Activated CD8-positive, alpha-beta memory T cell treated with anti-CD3 and anti-CD28 coated beads for 36 hours (primary cell): ENCODE measurements around the gene AHSA1. TPM values are rescaled to one million over a fixed set of nuclear protein-coding genes. Genes with fewer than 3 reads are reported as not detected.

Source experiments
- CTCF ChIA-PET: fragments of 350-600 bp; sonication (Branson Sonifier 250); formaldehyde crosslinking; loops from one replicate; lab custom pipeline; 2021; ENCODE audit warnings: antibody characterized with exemption; lab: Charles Lee
- POLR2A ChIA-PET: fragments of 350-600 bp; sonication (Branson Sonifier 250); formaldehyde crosslinking; loops from one replicate; lab custom pipeline; 2021; ENCODE audit warnings: antibody characterized with exemption; lab: Charles Lee
- total RNA-seq, 2 experiments: library from RNA; stranded (reverse); gene quantifications; one replicate each; pipeline ENCODE4 v1.2.3, GENCODE V29; 2021

Gene AHSA1
- total RNA-seq, 2 experiments from 2014 or later = 373 to 395 TPM

DNA sequence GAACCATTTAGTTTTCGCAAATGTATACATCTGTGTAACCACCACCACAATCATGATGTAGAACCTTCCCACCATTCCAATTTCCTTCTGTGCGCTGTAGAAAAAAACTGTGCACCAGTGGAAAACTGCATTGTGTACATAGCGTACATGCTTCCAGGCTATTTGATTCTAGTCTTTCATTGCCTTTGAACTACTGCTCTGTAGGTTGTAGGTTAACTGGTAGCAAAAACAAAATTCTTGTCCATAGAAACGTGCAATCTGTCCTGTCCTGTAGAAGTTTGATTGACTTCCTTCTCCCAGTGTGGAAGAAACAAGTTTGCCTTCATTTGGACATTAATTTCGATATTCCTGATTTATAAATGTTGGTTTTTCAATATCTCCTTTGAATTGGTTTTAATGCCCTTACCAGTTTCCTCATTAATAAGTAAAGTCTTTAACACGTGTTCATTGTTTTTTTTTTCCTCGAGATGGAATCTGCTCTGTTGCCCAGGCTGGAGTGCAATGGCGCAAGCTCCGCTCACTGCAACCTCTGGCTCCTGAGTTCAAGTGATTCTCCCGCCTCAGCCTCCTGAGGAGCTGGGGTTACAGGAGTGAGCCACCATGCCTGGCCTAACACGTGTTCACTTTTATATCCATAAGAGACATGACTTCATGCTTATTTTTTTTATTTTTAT lies 44.4 kb downstream of the AHSA1 start:
- ChIA-PET POLR2A (no interaction called here), CTCF (no interaction called here)

DNA sequence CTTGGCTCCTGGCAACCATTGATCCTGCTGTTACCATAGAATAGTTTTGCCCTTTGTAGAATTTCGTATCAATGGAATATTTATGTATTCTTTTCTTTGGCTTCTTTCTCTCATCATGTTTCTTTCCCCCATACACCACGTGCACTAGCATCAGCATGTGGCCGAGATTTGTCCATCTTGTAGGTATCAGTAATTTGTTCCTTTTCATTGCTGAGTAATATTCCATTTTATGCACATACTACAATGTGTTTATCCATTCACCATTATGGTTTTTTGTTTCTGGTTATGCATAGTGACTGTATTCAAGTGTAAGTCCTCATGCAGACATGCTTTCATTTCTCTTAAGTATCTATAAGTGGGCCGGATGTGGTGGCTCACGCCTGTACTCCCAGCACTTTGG lies 45.2 kb downstream of the AHSA1 start:
- CTCF ChIA-PET = interaction anchor here (0.7 kb wide), 1 partner anchor 78 kb away, joined by 3 read pairs; no protein-coding TSS in a partner anchor

DNA sequence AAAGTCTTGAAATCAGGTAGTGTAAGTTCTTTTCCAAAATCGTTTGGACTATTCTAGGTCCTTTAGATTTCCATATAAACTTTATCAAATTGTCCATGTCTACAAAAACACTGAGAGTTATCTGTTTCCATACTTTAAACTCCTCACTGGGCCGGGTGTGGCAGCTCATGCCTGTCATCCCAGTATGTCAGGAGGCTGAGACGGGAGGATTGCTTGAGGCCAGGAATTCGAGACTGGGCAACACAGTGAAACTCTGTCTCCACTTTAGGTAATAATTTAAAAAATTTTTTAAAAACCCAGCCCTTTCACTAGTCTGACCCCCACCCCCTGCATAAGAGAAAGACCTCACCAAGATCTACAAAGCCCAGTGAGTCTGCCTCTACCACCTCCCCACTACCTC lies 47.1 kb downstream of the AHSA1 start:
- CTCF ChIA-PET = interaction anchor here (1.0 kb wide), 1 partner anchor 15 kb away, joined by 3 read pairs; no protein-coding TSS in a partner anchor
- POLR2A ChIA-PET = no interaction called here

More for the DNA sequence above, 45.2 kb downstream of the AHSA1 start:
- POLR2A ChIA-PET = no interaction called here

DNA sequence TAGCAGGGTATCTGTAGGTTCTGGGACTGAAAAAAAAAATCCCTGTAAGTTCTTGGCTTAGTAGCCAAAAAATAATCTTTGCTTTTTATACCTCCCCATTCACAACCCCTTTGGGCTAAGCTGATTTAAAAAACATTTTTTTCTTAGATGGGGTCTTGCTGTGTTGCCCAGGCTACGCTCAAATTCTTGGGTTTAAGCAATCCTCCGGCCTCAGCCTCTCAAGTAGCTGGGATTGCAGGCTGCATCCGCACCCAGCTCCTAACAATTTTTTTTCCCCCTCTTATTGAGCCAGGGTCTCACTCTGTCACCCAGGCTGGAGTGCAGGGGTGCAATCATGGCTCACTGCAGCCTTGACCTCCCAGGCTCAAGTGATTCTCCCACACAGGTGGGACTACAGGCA lies 49.9 kb downstream of the AHSA1 start:
- ChIA-PET CTCF (interaction anchor here (1.4 kb wide), 1 partner anchor 49 kb away, joined by 3 read pairs; no protein-coding TSS in a partner anchor), POLR2A (no interaction called here)

DNA sequence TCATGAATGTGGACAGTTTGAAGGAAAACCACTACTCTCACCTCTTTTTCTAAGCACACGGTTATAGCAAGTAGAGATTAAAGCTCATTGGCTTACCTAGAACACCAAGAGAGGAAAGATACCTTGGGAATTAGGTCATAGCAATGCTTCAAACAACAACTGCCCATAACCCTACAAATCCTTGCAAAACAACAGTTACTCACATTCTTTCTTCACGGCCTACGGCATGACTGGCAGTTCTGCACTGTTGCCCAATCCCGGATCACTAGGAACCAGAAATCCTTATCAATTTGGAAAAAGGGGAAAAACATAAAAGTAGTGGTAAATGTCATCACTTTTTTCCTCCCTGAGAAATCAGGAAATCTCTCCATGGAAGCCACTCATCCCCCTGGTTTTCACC lies 50.4 kb downstream of the AHSA1 start:
- ChIA-PET POLR2A (no interaction called here), CTCF (no interaction called here)

DNA sequence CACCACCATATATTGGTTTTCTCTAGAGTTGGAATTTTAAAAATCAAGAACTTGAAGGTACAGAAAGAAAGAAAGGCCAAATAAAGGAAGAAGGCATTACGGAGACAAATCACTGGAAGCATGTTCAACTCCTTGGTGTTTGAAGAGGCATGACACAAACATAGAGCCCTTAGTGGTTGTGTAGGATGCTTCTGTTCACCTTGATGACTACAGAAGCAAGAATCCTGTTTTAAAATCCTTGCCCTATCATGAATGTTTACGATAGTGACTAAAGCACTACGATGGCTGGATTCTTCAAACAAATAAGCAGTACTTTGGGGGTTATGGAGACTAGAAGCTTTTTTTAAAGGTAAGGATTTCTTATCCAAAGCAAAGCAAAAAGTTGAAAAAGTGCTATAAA lies 51.0 kb downstream of the AHSA1 start:
- POLR2A ChIA-PET = no interaction called here
- CTCF ChIA-PET = no interaction called here

DNA sequence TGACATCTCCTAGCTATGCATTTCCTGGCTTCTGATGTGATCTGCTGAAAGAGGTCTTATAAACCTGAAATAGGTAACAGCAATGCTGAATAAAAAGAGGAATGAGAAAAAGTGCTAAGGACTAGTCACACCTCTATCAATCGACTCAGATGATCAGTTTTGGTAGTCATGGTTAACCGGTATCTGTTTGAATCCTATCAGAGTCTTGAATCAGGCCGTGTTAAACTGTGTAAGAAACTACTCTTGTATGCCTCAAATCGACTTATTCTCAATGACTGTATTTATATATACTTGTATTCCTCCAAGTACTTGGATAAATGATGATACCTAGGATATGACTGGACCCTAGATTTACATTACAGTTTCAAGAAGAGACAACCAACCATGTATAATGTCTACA lies 51.5 kb downstream of the AHSA1 start:
- ChIA-PET CTCF (no interaction called here), POLR2A (interaction anchor here (0.5 kb wide), 1 partner anchor 72 kb away, joined by 10 read pairs; no protein-coding TSS in a partner anchor)

DNA sequence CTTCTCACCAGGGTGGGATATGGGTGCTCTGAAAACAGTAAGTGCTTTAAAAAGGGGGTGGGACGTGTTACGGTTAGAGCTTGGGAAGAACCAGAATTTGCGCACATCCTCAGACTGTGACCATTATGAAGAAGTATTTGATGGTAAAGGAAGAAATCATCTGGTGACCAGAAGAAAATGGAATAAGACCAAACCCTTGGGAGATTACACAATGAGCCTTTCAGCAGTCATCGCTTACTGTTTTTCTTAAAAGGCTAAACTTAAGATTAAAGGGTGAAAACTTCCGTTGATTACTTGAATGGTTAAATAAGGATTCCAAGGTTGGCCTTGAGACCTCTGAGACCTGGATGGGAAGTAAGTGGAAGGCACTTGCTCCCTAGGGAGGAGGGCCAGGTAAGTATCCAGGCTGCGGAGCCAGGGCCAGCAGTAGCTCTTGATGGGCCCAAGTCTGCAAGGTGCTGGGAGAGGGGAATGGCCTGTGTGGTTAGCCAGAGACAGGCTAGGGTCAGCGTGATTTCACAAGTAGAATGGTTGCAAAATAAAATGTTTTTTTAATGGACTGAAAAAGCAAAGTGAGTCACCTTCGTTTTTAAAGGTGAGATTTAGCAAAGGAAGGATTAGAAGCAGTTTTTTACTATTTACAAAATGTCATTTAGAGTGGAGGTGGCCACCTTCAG lies 53.7 kb downstream of the AHSA1 start:
- ChIA-PET POLR2A (no interaction called here), CTCF (no interaction called here)

DNA sequence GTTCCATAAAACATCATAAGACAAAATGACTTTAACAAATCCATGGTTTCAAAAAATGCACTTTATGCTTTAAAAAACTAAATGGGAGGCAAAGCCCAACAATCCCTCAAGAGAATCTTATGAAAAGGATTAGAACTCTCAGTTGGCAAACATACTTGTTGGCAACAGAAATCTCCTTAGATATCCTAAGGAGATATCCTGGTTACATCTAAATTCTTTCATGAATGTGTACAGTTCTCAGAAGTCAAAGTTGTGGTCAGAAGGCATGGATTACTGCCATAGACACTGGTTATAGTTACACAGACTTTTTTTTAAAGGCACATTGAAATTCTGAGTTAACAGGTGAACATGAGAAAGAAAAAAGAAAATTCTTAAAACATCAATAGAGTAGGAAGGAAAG lies 58.2 kb downstream of the AHSA1 start:
- ChIA-PET CTCF (no interaction called here), POLR2A (no interaction called here)

Other genes starting within 250 kb of the AHSA1 start
- gene NGB, start 186.9 kb upstream of the AHSA1 start, total RNA-seq = not detected
- 10 to 100 TPM; 23.7 to 26.5 TPM for gene POMT2, start 137.2 kb upstream of the AHSA1 start, total RNA-seq
- 10 to 100 TPM; 17.1 to 18.4 TPM for gene GSTZ1, start 137.1 kb upstream of the AHSA1 start, total RNA-seq
- 10 to 100 TPM; 25.9 to 26.2 TPM for gene TMED8, start 81.0 kb upstream of the AHSA1 start, total RNA-seq
- 1 to 10 TPM in 1 of 2 experiments, under 1 TPM in 1; 0.61 to 1.2 TPM for gene SAMD15, start 80.7 kb upstream of the AHSA1 start, total RNA-seq
- under 1 TPM; 0.27 to 0.30 TPM for gene NOXRED1, start 34.6 kb upstream of the AHSA1 start, total RNA-seq
- 10 to 100 TPM; 15.8 to 18.3 TPM for gene VIPAS39, start 492 bp upstream of the AHSA1 start, total RNA-seq
- not detected for gene ISM2, start 40.7 kb downstream of the AHSA1 start, total RNA-seq
- gene SPTLC2, start 158.5 kb downstream of the AHSA1 start, total RNA-seq = 10 to 100 TPM; 23.4 to 28.7 TPM
- 10 to 100 TPM; 17.5 to 19.7 TPM for gene ALKBH1, start 249.9 kb downstream of the AHSA1 start, total RNA-seq